ENCODE measurements around the gene TMEM123. TPM values are rescaled to one million over a fixed set of nuclear protein-coding genes. Genes with fewer than 3 reads are reported as not detected.

Gene TMEM123
- total and polyA plus RNA-seq, 2 of the 13 experiments (the other 11 are each of a cell fraction or from before 2014, with no cell fraction given) = 365 to 2,761 TPM

- TF ChIP-seq GLMP (CRISPR knock-in tag; IDR thresholded peaks at IDR 0.05; ENCODE audit: borderline replicate concordance) = no peak; the same call in 1 of the 2 replicates
- TF ChIP-seq PRMT3 (CRISPR knock-in tag; IDR thresholded peaks at IDR 0.05; ENCODE audit: borderline replicate concordance, low read depth) = peak; percentile 59; the same call in 1 of the 2 replicates
- TF ChIP-seq ZSCAN25 (CRISPR knock-in tag; IDR thresholded peaks at IDR 0.05) = no peak
- peak; percentile 57; the same call in 1 of the 2 replicates for TF ChIP-seq ZIK1 (CRISPR knock-in tag; IDR thresholded peaks at IDR 0.05; ENCODE audit: borderline replicate concordance, low read depth)
- TF ChIP-seq POLR2AphosphoS2 (IDR thresholded peaks at IDR 0.05; ENCODE audit: low read depth, low read length) = no peak
- TF ChIP-seq DZIP1 (CRISPR knock-in tag; IDR thresholded peaks at IDR 0.05) = no peak
- peak; percentile 66; the same call in 1 of the 2 replicates for TF ChIP-seq ZNF792 (CRISPR knock-in tag; IDR thresholded peaks at IDR 0.05)
- TF ChIP-seq ZNF879 (CRISPR knock-in tag; IDR thresholded peaks at IDR 0.05) = no peak
- no peak for TF ChIP-seq CBX2 (IDR thresholded peaks at IDR 0.05; ENCODE audit: low read depth, low read length)
- peak; percentile 50; the same call in 1 of the 2 replicates for TF ChIP-seq CBX2 (CRISPR knock-in tag; IDR thresholded peaks at IDR 0.05; ENCODE audit: low read depth)
- TF ChIP-seq NFATC3 (CRISPR knock-in tag; IDR thresholded peaks at IDR 0.05) = no peak
- no peak for TF ChIP-seq HMGA1 (CRISPR knock-in tag; conservative IDR thresholded peaks at IDR 0.05)
- TF ChIP-seq MLX (CRISPR knock-in tag; IDR thresholded peaks at IDR 0.05) = no peak
- TF ChIP-seq ZNF615 (CRISPR knock-in tag; IDR thresholded peaks at IDR 0.05; ENCODE audit: borderline replicate concordance) = no peak
- TF ChIP-seq MXD3 (CRISPR knock-in tag; IDR thresholded peaks at IDR 0.05) = peak; percentile 78; the same call in 1 of the 2 replicates
- peak; percentile 93 for TF ChIP-seq ZNF563 (CRISPR knock-in tag; IDR thresholded peaks at IDR 0.05)
- TF ChIP-seq ZNF33B (CRISPR knock-in tag; IDR thresholded peaks at IDR 0.05) = no peak
- TF ChIP-seq PCBP2 (optimal IDR thresholded peaks at IDR 0.05; ENCODE audit: low read depth, low read length, poor library complexity, severe bottlenecking) = no peak
- TF ChIP-seq ZNF12 (CRISPR knock-in tag; IDR thresholded peaks at IDR 0.05) = no peak; the same call in 1 of the 2 replicates
- no peak for TF ChIP-seq JDP2 (CRISPR knock-in tag; IDR thresholded peaks at IDR 0.05; ENCODE audit: borderline replicate concordance)
- peak; percentile 66 for TF ChIP-seq ARID5B (CRISPR knock-in tag; IDR thresholded peaks at IDR 0.05)
- peak; percentile 72; the same call in 1 of the 2 replicates for TF ChIP-seq KAT7 (CRISPR knock-in tag; IDR thresholded peaks at IDR 0.05; ENCODE audit: borderline replicate concordance)
Measured at GRCh38 chr11:102346748-102347461, 105.7 kb downstream of the TMEM123 start, which contains the start of gene BIRC2 (continued).

Measured in HepG2 (cell line).